ENCODE data around the gene DENND1B. TPM values are rescaled to one million over a fixed set of nuclear protein-coding genes. Genes with fewer than 3 reads are reported as not detected.
"Not testable (repeated sequence)": the region's sequence is repeated elsewhere in the genome, so short reads cannot be mapped to it uniquely, and the experiment has no call there.

The DENND1B gene
- total RNA-seq, 2 experiments from 2014 or later = 10.8 to 12.7 TPM

- ChIA-PET POLR2A (no interaction called here), CTCF (no interaction called here)
- TF ChIP-seq CTCF (IDR thresholded peaks at IDR 0.05) = no peak
- no peak overlapping the region for H3K4me3 Mint-ChIP-seq
- ATAC-seq (no peak), DNase-seq (no peak)
- H3K36me3 Mint-ChIP-seq (ENCODE audit: low read depth) = peaks cover 4% of the 10 kb centered on the region
- H3K9me3 Mint-ChIP-seq = peaks cover 3% of the 10 kb centered on the region
- H3K27me3 Mint-ChIP-seq = no peaks in the 10 kb centered on the region
- H3K27ac Mint-ChIP-seq = no peak overlapping the region
- intact Hi-C loops (cut with micrococcal nuclease) = no loop called here
- H3K4me1 Mint-ChIP-seq (ENCODE audit: low read depth) = peaks cover 6% of the 10 kb centered on the region
These were observed 68.7 kb downstream of the DENND1B start for GRCh38 chr1:197706601-197707000.

- Mint-ChIP-seq H3K4me1 (ENCODE audit: low read depth) (peaks cover 6% of the 10 kb centered on the region), H3K4me3 (no peak overlapping the region), H3K36me3 (ENCODE audit: low read depth) (peaks cover 7% of the 10 kb centered on the region), H3K27ac (no peak overlapping the region), H3K27me3 (no peaks in the 10 kb centered on the region), H3K9me3 (peaks cover 6% of the 10 kb centered on the region)
- no peak for TF ChIP-seq CTCF (IDR thresholded peaks at IDR 0.05)
- no peak for ATAC-seq
- intact Hi-C loops (cut with micrococcal nuclease) = no loop called here
- ChIA-PET POLR2A (no interaction called here), CTCF (no interaction called here)
- DNase-seq = no peak
These were observed 69.3 kb downstream of the DENND1B start for GRCh38 chr1:197705941-197706340.

GRCh38 chr1:197700688-197701087 is 74.6 kb downstream of the DENND1B start:
- ATAC-seq; intact Hi-C loops (cut with micrococcal nuclease): not testable (repeated sequence)

GRCh38 chr1:197696372-197696771 is 78.9 kb downstream of the DENND1B start:
- intact Hi-C loops (cut with micrococcal nuclease) = no loop called here
- ATAC-seq (no peak), DNase-seq (no peak)
- Mint-ChIP-seq H3K4me1 (ENCODE audit: low read depth) (peaks cover 18% of the 10 kb centered on the region), H3K36me3 (ENCODE audit: low read depth) (peaks cover 11% of the 10 kb centered on the region), H3K4me3 (no peak overlapping the region), H3K9me3 (peaks cover 12% of the 10 kb centered on the region), H3K27ac (no peak overlapping the region), H3K27me3 (no peaks in the 10 kb centered on the region)
- no peak for TF ChIP-seq CTCF (IDR thresholded peaks at IDR 0.05)
- ChIA-PET CTCF (no interaction called here), POLR2A (no interaction called here)

More at GRCh38 chr1:197700688-197701087, 74.6 kb downstream of the DENND1B start:
- peaks cover 15% of the 10 kb centered on the region for H3K4me1 Mint-ChIP-seq (ENCODE audit: low read depth)
- H3K4me3 Mint-ChIP-seq, H3K27ac Mint-ChIP-seq, CTCF ChIA-PET, POLR2A ChIA-PET, H3K27me3 Mint-ChIP-seq, DNase-seq: not testable (repeated sequence)
- H3K9me3 Mint-ChIP-seq = peaks cover 12% of the 10 kb centered on the region
- peaks cover 15% of the 10 kb centered on the region for H3K36me3 Mint-ChIP-seq (ENCODE audit: low read depth)

- ATAC-seq = no peak
- H3K4me3 Mint-ChIP-seq = no peak overlapping the region
- CTCF ChIA-PET = no interaction called here
These were observed 79.3 kb downstream of the DENND1B start for GRCh38 chr1:197695961-197696360.

More at GRCh38 chr1:197695961-197696360, 79.3 kb downstream of the DENND1B start:
- DNase-seq = no peak
- no peak overlapping the region for H3K27ac Mint-ChIP-seq
- TF ChIP-seq CTCF (IDR thresholded peaks at IDR 0.05) = no peak
- intact Hi-C loops (cut with micrococcal nuclease) = no loop called here
- peaks cover 18% of the 10 kb centered on the region for H3K4me1 Mint-ChIP-seq (ENCODE audit: low read depth)
- peaks cover 10% of the 10 kb centered on the region for H3K9me3 Mint-ChIP-seq
- no peaks in the 10 kb centered on the region for H3K27me3 Mint-ChIP-seq
- POLR2A ChIA-PET = no interaction called here
- peaks cover 11% of the 10 kb centered on the region for H3K36me3 Mint-ChIP-seq (ENCODE audit: low read depth)
